Activated CD8-positive, alpha-beta memory T cell treated with anti-CD3 and anti-CD28 coated beads, Interleukin-2, amount 50 U/mL, for 1 hour (primary cell): Measurements from ENCODE around the gene ZDHHC1.

Experiments used
- DNase-seq: peaks from one replicate; pipeline ENCODE4 v3.0.0-alpha.2; 2020; ENCODE audit errors: extremely low read depth

Gene ZDHHC1

GRCh38 chr16:67447508-67448076 lies 31.3 kb upstream of the ZDHHC1 start:
- no peak for DNase-seq

GRCh38 chr16:67446968-67447507 lies 30.8 kb upstream of the ZDHHC1 start:
- no peak for DNase-seq

GRCh38 chr16:67445913-67446907 lies 29.9 kb upstream of the ZDHHC1 start:
- DNase-seq = no peak

- no peak for DNase-seq
Measured at GRCh38 chr16:67445441-67445912, 29.2 kb upstream of the ZDHHC1 start.

GRCh38 chr16:67445126-67445426 lies 28.8 kb upstream of the ZDHHC1 start:
- no peak for DNase-seq

- DNase-seq = no peak
Measured at GRCh38 chr16:67444259-67445125, 28.2 kb upstream of the ZDHHC1 start.

GRCh38 chr16:67443265-67443664 lies 27.0 kb upstream of the ZDHHC1 start:
- no peak for DNase-seq

- no peak for DNase-seq
Measured at GRCh38 chr16:67442581-67443255, 26.4 kb upstream of the ZDHHC1 start.

GRCh38 chr16:67441907-67442306 lies 25.6 kb upstream of the ZDHHC1 start:
- no peak for DNase-seq

GRCh38 chr16:67441271-67441753 lies 25.0 kb upstream of the ZDHHC1 start:
- no peak for DNase-seq

GRCh38 chr16:67438824-67439393 lies 22.6 kb upstream of the ZDHHC1 start:
- no peak for DNase-seq

- DNase-seq = no peak
Measured at GRCh38 chr16:67438098-67438791, 22.0 kb upstream of the ZDHHC1 start.

- DNase-seq = no peak
Measured at GRCh38 chr16:67437513-67437912, 21.2 kb upstream of the ZDHHC1 start.

GRCh38 chr16:67436640-67437193 lies 20.4 kb upstream of the ZDHHC1 start:
- no peak for DNase-seq

- no peak for DNase-seq
Measured at GRCh38 chr16:67435758-67436164, 19.5 kb upstream of the ZDHHC1 start.

- no peak for DNase-seq
Measured at GRCh38 chr16:67433131-67433719, 16.9 kb upstream of the ZDHHC1 start.

GRCh38 chr16:67432506-67432890 lies 16.2 kb upstream of the ZDHHC1 start:
- no peak for DNase-seq

GRCh38 chr16:67431775-67432505 lies 15.7 kb upstream of the ZDHHC1 start:
- DNase-seq = no peak
